ENCODE measurements around the gene NDUFB11. TPM values are rescaled to one million over a fixed set of nuclear protein-coding genes. Genes with fewer than 3 reads are reported as not detected.
A peak's percentile ranks its signal among the peaks of the same experiment; 100 is the strongest.

NDUFB11 gene
- total RNA-seq (2014; rRNA removed; shearing (Covaris generic)) = 92.7 and 122 TPM in 2 replicates

GRCh38 chrX:47144626-47145394, at the start of gene NDUFB11, which contains the start of gene RBM10:
TSS of gene NDUFB11 (minus strand) at chrX:47144702. CDS start at chrX:47144679, 23 bp downstream.
TSS of gene RBM10 (plus strand) at chrX:47145221. CDS start at chrX:47147482, 2,261 bp downstream.
- H3K27me3 ChIP-seq = no peaks in the 10 kb centered on the region

GRCh38 chrX:47193475-47194193, 49.1 kb upstream of the NDUFB11 start, which contains the start of gene UBA1:
TSS of gene UBA1 (plus strand) at chrX:47193829. CDS start at chrX:47198803, 4,974 bp downstream.
- Histone ChIP-seq H3K27ac (peak within 1 kb of the TSS; percentile 91), H3K36me3 (peaks cover under 1% of the 10 kb centered on the region; the same call in 1 of the 2 replicates), H3K9me3 (replicated peaks) (no peaks in the 10 kb centered on the region), H3K4me3 (peak within 1 kb of the TSS; percentile 94), H3K27me3 (no peaks in the 10 kb centered on the region), H3K4me1 (no peaks in the 10 kb centered on the region; the same call in 1 of the 2 replicates)
- DNase-seq = peak; percentile 86 to 92

More at GRCh38 chrX:47144626-47145394, at the start of gene NDUFB11, which contains the start of gene RBM10:
- DNase-seq = peak; percentile 90 to 91
- no peaks in the 10 kb centered on the region for H3K9me3 ChIP-seq (replicated peaks)
- peak within 1 kb of the TSS; percentile 90 for H3K27ac ChIP-seq
- peak within 1 kb of the TSS; percentile 92 for H3K4me3 ChIP-seq
- H3K36me3 ChIP-seq = no peaks in the 10 kb centered on the region
- H3K4me1 ChIP-seq = no peaks in the 10 kb centered on the region

- H3K9me3 ChIP-seq (replicated peaks) = no peaks in the 10 kb centered on the region
- H3K27me3 ChIP-seq = no peaks in the 10 kb centered on the region
- no peak for DNase-seq
- H3K4me1 ChIP-seq = no peaks in the 10 kb centered on the region; the same call in 1 of the 2 replicates
- peak overlapping the region; percentile 60 for H3K4me3 ChIP-seq
- no peak overlapping the region for H3K27ac ChIP-seq
- no peaks in the 10 kb centered on the region for H3K36me3 ChIP-seq
Measured at GRCh38 chrX:47191806-47192401, 47.4 kb upstream of the NDUFB11 start.

GRCh38 chrX:47191331-47191730, 46.8 kb upstream of the NDUFB11 start:
- peak; percentile 15 to 32 for DNase-seq
- H3K4me3 ChIP-seq = peak overlapping the region; percentile 60
- no peaks in the 10 kb centered on the region; the same call in 1 of the 2 replicates for H3K4me1 ChIP-seq
- no peaks in the 10 kb centered on the region for H3K36me3 ChIP-seq
- no peak overlapping the region; the same call in 1 of the 2 replicates for H3K27ac ChIP-seq
- no peaks in the 10 kb centered on the region for H3K27me3 ChIP-seq
- no peaks in the 10 kb centered on the region for H3K9me3 ChIP-seq (replicated peaks)

GRCh38 chrX:47190445-47191269, 46.2 kb upstream of the NDUFB11 start:
- no peaks in the 10 kb centered on the region for H3K36me3 ChIP-seq
- H3K9me3 ChIP-seq (replicated peaks) = no peaks in the 10 kb centered on the region
- H3K27me3 ChIP-seq = no peaks in the 10 kb centered on the region
- peak overlapping the region; percentile 1; the same call in 1 of the 2 replicates for H3K27ac ChIP-seq
- H3K4me1 ChIP-seq = no peaks in the 10 kb centered on the region
- peak overlapping the region; percentile 60 for H3K4me3 ChIP-seq
- DNase-seq = peak; percentile 90 to 91

GRCh38 chrX:47189906-47190305, 45.4 kb upstream of the NDUFB11 start:
- Histone ChIP-seq H3K27ac (no peak overlapping the region), H3K4me1 (no peaks in the 10 kb centered on the region), H3K9me3 (replicated peaks) (no peaks in the 10 kb centered on the region), H3K4me3 (no peak overlapping the region), H3K27me3 (no peaks in the 10 kb centered on the region), H3K36me3 (no peaks in the 10 kb centered on the region)
- no peak for DNase-seq

GRCh38 chrX:47187106-47187677, 42.7 kb upstream of the NDUFB11 start:
- Histone ChIP-seq H3K4me1 (no peaks in the 10 kb centered on the region), H3K4me3 (no peak overlapping the region), H3K9me3 (replicated peaks) (no peaks in the 10 kb centered on the region), H3K27ac (no peak overlapping the region), H3K27me3 (no peaks in the 10 kb centered on the region), H3K36me3 (no peaks in the 10 kb centered on the region)
- no peak for DNase-seq

GRCh38 chrX:47186096-47186740, 41.7 kb upstream of the NDUFB11 start:
- H3K27me3 ChIP-seq = no peaks in the 10 kb centered on the region

GRCh38 chrX:47185241-47185640, 40.7 kb upstream of the NDUFB11 start:
- Histone ChIP-seq H3K4me3 (no peak overlapping the region), H3K9me3 (replicated peaks) (no peaks in the 10 kb centered on the region), H3K27ac (no peak overlapping the region), H3K4me1 (no peaks in the 10 kb centered on the region), H3K27me3 (no peaks in the 10 kb centered on the region), H3K36me3 (no peaks in the 10 kb centered on the region)
- no peak for DNase-seq

More at GRCh38 chrX:47186096-47186740, 41.7 kb upstream of the NDUFB11 start:
- Histone ChIP-seq H3K27ac (no peak overlapping the region), H3K9me3 (replicated peaks) (no peaks in the 10 kb centered on the region), H3K4me3 (no peak overlapping the region), H3K36me3 (no peaks in the 10 kb centered on the region), H3K4me1 (no peaks in the 10 kb centered on the region)
- no peak for DNase-seq

GRCh38 chrX:47184486-47184885, 40.0 kb upstream of the NDUFB11 start:
- Histone ChIP-seq H3K27ac (no peak overlapping the region), H3K4me3 (no peak overlapping the region), H3K27me3 (no peaks in the 10 kb centered on the region), H3K36me3 (no peaks in the 10 kb centered on the region), H3K9me3 (replicated peaks) (no peaks in the 10 kb centered on the region), H3K4me1 (no peaks in the 10 kb centered on the region)
- DNase-seq = no peak

GRCh38 chrX:47182106-47182700, 37.7 kb upstream of the NDUFB11 start:
- H3K4me1 ChIP-seq = no peaks in the 10 kb centered on the region
- no peaks in the 10 kb centered on the region for H3K36me3 ChIP-seq
- DNase-seq = no peak
- no peak overlapping the region for H3K27ac ChIP-seq
- no peaks in the 10 kb centered on the region for H3K27me3 ChIP-seq
- no peaks in the 10 kb centered on the region for H3K9me3 ChIP-seq (replicated peaks)
- no peak overlapping the region for H3K4me3 ChIP-seq

- no peaks in the 10 kb centered on the region for H3K4me1 ChIP-seq
- H3K36me3 ChIP-seq = no peaks in the 10 kb centered on the region
- H3K27me3 ChIP-seq = no peaks in the 10 kb centered on the region
- H3K27ac ChIP-seq = no peak overlapping the region
- DNase-seq = no peak
- H3K4me3 ChIP-seq = no peak overlapping the region
- no peaks in the 10 kb centered on the region for H3K9me3 ChIP-seq (replicated peaks)
Measured at GRCh38 chrX:47181301-47181700, 36.8 kb upstream of the NDUFB11 start.

GRCh38 chrX:47180346-47180745, 35.8 kb upstream of the NDUFB11 start:
- no peak for DNase-seq
- Histone ChIP-seq H3K27ac (no peak overlapping the region), H3K4me1 (no peaks in the 10 kb centered on the region), H3K9me3 (replicated peaks) (no peaks in the 10 kb centered on the region), H3K27me3 (no peaks in the 10 kb centered on the region), H3K36me3 (no peaks in the 10 kb centered on the region), H3K4me3 (no peak overlapping the region)

All from SJCRH30 (cell line).